Daoy (cell line): ENCODE data around the gene ALOX5. TPM values are rescaled to one million over a fixed set of nuclear protein-coding genes. Genes with fewer than 3 reads are reported as not detected.

Source experiments
- DNase-seq: peaks from one replicate; pipeline ENCODE4 v3.0.0-alpha.2; 2015; ENCODE audit warnings: low read depth
- total RNA-seq: library from RNA; depleted of rRNA; stranded (reverse); fragments of >200 nt; shearing (Covaris generic); gene quantifications from 2 replicates; pipeline ENCODE4 v1.2.3, GENCODE V29; 2014

Gene ALOX5
- total RNA-seq, 1 experiment from 2014 or later = 0.06 TPM

DNA sequence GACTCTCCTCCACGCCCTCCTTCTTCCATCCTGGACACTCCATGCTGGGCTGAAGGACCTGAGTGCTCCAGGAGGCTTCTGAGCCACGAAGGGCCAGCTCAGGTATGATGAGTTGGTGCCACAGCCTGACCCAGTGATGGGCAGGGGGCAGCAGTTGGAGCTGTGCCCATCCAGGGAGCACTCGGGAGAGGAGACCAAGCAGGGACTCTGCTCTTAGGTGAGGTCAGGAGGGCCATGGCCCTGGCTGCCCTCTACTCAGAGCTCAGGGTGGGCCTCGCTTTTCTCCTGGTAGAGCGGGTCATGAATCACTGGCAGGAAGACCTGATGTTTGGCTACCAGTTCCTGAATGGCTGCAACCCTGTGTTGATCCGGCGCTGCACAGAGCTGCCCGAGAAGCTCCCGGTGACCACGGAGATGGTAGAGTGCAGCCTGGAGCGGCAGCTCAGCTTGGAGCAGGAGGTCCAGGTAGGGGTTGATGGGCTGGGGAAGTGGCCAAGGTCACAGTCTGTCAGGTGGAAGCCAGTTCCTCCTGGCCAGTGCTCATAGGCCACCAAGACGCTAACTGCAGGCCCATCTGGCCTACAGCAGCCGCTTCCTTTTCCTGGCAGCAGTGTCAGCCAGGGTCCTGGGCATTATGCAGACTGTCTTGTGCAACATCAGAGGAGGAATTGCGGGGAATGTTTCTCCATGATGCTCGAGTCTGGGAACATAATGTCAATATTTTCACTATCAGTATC is 50.8 kb downstream of the ALOX5 start:
- DNase-seq = no peak

DNA sequence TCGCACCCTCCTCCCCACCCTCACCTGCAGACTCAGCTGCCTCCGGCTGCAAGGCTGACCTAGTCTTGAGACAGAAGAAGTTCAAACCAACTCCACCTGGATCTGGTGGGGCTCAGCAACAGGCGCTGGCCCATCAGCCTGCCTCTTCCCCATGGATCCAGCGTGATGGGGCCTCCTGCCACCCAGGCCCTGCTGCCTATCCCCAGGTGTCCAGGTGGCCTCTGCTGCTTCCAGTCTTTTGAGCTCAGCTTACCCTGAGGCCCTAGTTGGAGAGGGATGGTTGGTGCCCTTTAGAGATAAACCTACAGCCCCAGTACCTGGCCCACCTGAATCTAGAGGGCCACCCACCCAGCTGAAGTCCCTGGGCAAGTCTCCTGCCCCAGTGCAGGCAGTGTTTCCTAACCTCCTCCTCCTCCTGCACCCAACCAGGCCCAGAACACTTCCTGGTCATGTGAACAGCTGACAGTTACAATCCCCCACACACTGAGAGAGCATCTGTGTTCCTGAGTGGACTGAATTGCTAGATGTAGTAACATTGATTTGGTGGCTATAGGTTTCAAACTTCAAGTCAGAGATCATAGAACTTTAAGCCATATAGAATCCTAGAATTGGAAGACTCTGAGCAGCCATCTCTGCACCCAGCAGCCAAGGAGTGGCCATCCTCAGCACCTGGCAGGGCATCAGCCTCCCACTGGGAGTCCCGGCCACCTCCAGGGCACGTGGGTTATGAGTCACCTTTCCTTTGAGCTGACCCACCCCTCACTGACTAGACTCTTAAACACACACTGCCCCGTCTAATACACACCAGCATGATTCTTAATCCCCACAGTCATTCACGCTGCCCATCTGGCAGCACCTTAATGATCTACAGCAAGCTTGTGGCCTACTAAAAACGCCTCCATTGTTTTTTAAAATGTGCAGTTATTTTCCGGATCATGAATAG is 51.9 kb downstream of the ALOX5 start:
- peak; percentile 59 for DNase-seq

DNA sequence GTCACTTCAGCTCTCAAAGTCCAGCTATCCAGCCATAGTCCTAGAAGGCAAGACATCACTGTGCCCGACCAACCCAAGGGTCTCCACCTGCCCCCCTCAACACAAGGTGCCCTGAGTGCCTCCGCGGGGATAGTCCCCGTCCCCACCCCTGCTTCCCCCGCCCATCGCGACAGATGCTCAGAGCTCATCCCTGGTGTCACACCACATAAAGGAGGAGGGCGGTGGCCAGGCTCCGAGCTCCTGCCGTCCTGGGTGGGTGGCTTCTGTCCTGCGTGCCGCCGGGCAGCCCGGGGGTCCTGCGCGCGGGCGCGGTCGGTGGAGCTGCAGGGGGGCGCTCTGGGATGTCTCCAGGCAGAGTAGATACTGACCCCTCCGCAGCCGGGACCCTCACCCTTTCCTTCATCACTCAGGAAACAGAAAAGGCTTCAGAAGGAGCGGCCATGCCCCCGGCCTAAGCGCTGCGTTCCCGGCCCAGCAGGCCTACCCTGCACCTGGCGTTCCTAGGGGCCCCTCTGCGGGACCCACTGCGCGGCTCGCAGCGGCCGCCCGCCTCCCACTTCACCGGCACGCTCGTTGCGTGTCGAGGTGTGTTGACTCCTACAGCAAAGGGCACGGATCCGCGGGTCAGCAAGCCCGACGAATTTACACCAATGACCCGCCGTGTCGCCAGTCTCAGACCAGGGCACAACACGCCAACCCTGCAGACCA is 53.4 kb downstream of the ALOX5 start:
- no peak for DNase-seq

DNA sequence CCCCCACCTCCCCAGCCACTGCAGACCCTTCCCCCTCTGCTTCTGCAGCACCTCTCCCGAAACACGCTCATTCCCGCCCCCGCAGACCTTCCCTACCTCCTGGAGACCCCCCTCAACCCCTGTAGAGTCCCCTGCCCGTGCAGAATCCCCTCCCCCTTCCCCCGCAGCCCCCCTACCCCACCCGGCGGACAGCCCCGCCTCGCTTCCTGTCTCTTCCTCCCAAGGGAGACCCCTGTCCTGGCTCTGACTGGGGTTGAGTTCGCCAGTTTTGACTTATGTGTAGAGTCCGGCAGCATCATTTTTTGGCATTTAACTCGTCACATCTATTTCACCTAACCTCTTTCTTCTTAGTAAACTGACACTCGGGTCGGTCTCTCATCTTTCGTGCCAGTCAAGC is 54.0 kb downstream of the ALOX5 start:
- DNase-seq = no peak

DNA sequence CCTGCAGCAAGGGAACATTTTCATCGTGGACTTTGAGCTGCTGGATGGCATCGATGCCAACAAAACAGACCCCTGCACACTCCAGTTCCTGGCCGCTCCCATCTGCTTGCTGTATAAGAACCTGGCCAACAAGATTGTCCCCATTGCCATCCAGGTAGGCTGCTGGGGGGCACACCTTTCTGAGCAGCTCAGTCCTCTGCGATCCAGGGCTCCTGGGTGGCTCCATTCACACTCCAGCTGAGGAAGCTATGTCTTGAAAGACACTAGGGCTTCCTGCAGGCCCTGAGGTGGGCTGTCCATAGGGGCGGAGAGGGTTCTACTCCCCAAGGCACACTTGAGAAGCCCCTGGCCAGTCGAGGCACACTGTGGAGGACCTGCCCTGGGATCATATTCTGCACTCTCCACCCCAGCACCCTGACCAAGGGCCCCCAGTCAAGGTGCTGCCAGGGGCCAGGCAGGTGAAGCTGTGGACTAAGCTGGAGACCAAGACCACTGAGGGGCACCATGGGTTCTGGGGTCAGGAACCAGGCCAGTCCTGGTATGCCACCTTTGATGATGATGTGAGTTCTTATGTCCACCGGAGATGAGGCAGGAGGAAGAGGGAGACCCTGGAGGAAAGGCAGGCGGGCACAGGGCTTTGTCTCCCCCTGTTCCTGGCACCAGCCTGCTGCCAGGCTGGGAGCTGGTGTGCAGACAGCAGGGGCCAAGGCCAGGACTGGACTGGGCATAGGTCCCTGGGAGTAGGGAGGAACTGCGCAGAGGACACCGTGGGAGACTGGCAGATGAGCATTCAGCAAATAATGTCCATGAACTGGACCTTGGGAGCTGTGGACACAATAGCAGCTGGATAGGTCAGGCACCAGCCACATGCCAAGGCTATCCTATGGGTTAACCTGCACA is 54.8 kb downstream of the ALOX5 start:
- DNase-seq = no peak

DNA sequence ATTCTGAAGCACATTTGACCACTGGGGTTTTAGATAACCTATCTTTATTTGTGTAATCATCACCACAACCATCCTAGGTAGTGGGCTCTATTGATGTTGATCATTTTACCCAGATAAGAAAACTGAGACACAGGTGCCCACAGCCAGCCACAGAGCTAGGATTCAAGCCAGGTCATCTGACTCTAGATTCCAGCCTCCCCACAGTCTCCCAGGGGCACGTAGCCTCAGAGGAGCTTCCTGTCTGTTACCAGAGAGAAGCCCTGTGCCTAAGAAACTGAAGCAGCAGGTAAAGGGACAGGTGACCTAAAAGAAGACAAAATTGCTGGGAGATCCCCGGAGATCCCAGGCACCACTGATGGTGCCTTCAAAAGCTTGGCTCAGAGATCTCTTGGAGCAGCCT is 55.8 kb downstream of the ALOX5 start:
- no peak for DNase-seq

DNA sequence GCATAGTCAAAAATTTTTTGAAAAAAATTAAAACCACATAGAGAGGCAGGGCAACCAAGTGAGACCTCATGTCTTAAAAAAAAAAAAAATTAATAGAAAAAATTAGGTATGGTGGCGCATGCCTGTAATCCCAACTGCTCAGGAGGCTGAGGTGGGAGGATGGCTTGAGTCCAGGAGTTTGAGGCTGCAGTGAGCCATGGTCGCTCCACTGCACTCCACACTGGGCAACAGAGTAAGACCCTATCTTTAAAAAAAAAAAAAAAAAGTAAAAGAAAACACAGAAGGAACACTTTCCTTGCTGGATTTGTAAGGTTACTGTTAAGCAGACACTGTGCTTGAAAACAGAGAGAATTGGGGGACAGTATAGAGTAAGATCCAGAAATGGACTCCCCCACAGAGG is 58.1 kb downstream of the ALOX5 start:
- no peak for DNase-seq

DNA sequence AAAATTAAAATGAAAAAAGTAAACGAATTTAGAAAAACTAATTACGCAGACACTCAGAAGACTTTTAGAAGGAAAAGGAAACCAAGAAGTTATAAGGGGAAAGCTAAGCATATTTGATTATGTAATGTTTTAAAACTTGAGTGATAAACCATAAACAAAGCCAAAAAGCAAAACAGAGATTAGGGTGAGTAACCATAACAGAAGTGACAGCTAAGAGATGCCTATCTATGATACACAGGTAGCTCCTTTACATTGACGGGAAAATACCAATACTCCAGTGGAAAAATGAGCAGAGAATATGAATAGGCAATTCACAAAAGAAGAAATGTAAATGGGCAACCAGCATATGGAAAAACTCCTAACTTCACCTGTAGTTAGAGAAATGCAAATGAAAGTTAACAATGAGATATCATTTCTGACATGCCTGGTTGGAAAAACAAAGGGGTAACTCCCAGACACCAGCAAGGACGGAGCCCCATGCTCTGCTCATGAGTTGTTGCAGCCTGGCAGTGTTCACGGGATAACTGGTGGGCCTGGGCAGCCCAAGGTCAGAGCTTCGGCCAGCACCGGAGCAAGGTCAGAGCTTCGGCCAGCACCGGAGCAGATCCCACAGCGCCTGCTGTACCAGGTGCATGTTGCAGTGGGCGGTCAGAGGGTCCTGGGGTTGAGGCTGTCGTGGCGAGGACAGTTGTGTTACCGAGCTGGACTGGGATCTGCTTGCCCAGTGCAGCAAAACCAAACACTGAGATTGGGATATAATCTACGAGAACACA is 58.9 kb downstream of the ALOX5 start:
- no peak for DNase-seq

DNA sequence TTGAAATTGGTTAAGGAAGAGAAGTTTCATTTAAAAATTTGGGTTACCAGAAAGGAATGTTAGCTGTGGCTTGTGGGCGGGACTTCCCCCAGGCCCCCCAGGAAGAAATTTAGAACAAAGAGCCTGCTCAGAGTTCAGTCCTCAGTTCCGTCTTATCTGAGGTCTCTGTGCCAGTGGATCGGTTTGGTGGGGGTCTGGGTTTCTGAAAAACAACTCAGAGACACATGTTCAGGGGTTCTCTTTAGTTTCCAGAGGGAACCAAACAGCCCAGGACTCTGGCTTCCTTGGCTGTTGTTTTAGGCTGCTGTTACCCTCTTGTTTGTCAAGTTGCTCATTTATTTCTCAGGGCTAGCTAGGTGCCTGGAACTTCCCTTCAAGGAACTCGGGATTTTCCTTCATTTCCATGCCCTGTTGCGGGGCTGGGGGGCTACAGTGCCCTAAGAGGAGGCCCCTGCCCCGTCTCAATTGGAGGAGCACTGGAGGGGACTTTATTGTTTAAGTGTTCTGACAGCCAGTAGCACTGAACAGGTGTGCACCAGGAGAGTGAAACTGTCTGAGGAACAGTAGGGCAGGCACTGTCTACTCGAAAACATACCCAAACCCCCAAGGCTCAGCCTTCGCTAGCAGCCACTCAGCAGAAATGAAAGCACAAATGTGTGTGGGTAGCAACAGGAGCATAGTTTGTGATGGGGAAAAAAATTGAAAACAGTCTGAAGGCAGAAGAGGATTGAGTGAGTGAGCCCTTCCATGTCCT is 59.9 kb downstream of the ALOX5 start:
- DNase-seq = no peak

DNA sequence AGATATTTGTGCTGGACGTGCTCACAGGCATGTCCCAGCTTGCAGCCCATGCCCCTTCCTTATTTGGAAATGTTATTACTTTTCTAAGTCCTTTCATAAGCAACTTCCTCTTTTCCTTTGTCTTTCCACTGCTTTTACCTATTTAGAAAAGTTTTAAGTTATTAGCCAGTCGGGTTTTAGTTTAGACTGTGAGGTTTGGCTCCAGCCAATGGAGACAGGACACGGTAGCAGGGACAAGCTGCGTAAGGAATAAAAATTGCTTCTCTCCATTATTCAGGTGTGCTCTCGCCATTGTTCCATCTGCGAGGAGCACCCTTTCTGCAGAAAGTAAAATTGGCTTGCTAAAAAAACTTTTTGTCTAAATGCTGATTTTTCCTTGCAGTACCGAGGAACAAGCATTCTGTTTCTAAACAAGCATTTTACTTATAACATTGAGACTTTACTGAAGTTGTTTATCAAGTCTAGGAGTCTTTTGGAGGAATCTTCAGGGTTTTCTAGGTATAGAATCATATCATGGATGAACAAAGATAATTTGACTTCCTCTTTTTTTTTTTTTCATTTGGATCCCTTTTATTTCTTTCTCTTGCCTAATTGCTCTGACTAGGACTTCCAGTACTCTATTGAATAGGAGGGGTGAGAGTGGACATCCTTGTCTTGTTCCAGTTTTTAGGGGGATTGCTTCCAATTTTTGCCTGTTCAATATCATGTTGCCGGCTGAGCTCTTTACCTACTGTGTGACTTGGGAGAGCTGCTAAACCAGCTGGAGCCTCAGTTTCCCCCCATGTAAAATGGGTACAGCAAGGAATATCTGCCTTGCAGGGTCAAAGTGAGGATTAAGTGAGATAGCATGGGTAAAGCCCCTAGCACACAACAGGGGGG is 63.8 kb downstream of the ALOX5 start:
- DNase-seq = no peak

DNA sequence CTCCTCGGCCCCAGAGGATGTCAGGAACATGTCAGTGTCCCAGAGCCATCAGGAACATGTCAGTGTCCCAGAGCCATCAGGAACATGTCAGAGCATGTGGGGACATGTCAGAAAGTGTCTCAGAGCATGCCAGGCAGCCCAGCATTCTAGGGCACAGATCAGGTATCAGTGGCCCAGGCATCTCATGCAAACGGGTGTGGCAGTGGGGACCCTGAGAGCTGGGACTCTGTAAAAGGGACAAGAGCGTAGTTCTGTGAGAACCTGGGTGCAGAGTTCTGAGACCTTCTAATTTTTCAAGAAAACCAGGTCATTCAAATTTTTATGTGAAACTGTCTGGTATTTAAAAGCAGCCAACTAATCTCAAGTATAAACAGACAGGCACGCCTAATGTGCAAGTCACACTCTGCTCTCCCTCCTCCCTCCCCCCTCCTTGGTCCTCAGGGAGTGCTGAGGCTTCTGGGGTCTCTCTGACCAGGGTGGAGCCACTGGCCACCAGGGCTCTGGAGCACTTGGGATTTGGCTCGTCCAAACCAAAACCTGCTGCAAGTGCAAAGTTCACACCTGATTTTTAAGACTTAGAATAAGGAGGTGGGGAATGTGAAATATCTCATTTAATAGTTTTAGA is 64.6 kb downstream of the ALOX5 start:
- no peak for DNase-seq

DNA sequence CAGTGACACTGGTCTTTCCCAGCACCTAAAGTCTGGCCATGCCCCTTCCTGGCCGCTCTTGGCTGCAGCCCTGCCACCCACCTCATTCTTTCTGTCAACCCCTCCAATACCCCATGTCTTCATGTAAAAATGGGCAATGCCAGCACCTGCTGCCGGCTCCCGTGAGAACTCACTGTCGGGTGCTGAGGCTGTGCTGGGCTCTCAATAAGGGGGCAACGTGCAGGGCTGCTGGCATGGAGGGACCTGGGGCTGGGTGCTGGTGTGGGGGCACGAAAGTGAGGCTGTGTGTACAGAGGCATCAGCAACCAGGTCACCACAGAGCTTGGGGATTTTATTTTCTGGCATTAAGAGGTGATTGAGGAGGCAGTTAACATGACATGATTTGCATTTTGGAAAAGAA is 65.3 kb downstream of the ALOX5 start:
- no peak for DNase-seq

DNA sequence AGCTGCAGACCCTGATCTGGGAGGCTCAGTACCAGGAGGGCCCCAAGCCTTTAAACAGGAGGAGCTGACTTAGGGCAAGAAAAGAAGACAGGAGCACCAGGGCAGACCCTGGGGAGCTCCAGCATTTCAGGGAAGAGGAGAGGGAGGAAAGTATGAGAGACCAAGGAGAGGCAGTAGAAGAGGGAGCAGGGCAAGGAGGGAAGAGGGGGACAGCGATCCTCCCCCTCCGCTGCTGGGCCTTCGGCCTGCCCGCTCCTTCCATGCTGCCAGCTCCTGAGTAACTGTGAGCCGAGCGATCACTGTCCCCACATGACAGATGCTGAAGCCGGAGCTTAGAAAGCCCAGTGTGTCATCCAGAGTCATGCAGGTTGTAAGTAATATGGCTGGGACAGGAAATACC is 65.9 kb downstream of the ALOX5 start:
- peak; percentile 8 for DNase-seq

DNA sequence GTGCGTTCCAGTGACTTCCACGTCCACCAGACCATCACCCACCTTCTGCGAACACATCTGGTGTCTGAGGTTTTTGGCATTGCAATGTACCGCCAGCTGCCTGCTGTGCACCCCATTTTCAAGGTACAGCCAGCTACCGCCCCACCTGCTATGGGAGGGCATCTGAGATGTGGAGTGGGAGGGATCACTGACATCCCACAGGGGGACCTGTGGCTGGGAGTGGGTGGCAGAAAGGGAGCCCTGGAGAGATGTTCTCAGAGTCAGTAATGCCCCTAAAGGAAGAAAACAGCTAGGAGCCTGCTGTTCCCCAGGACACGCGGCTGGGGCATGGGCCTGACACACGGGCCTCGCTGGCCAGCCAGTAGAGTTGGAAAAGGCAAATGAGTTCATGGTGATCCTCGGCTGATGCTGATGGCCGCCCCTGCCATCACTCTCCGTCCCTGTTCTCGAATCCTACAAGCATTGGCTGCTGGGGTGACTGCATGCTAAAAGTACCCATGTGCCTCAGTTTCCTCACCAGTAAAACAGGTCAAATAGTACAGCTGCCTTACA is 66.6 kb downstream of the ALOX5 start:
- DNase-seq = no peak

DNA sequence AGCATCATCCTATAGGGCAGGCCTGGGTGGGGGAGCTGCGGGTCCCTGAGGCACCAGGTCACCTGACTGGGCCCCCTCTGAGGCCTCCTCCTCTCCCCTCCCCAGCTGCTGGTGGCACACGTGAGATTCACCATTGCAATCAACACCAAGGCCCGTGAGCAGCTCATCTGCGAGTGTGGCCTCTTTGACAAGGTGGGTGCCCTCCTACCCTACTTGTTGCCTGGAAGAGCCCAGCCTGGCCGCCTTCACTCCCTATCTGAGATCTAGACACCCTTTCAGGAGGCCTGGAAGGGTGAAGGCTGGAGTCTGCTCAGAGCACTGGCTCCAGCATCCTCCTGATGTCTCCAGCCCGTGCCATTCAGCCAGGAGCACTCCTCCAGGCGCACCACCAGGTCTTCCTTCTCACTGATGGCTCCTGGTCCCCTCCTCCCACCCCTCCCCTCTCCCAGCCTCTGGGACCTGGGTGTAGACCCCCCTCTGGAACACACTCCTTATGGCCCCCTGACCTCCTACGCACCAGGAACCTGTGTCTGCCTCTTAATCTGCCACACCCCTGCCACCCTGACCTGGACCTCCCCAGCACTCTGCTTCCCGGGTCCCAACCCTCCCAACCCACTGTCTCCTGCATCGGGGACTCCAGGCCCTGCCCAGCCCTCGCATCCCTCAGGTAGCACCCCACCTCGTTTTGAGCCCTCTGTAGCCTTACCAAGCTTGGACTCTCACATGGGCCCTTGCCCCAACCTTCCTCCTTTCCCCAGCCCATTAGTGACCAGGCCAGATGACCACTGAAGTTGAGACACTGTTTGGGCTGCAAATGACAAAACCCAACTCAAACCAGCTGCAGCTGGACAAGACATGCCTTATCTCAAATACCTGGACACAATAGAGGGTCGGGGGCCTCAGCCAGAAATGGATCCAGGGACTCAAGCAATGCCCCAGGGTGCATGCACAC is 67.5 kb downstream of the ALOX5 start:
- DNase-seq = no peak

DNA sequence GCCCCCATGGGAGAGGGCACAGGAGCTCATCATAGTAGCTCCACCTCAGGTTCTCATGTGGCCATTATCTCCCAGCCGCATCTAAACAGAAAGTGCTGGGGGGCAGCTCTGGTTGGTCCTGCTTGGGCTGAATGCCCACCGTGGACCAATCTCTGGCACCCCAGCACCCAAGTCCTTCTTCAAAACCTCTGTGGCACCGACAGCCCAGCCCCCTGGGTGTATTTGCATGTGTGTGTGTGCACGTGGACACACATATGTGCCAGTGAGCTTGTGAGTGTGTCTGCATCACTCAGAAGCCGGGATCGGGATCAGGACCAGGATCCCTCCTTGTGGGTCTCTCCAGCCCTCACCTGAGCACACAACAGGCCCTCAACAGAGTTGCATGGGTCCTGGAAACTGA is 68.2 kb downstream of the ALOX5 start:
- DNase-seq = no peak

DNA sequence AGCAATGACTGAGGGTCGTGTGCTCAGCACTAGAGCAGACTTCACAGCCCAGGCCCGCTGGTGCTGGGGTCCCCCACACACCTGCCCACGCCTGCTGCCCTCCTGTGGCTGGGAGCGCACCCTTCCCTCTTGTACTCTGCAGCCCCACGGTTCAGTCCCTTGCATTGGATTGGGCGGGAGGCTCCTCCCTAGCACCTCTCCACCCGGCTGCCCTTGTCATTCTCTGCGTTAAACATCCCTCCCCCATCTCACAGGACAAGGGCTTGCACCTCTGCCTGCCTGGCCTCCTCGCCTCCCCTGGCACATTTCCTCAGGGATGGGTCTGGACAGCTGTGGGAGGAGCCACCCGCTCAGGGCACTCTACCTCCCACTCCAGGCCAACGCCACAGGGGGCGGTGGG is 68.6 kb downstream of the ALOX5 start:
- DNase-seq = no peak
